PFSK-1 (cell line): Measurements from ENCODE around the gene SSUH2.

Source experiments
- FOXP2 ChIP-seq: optimal IDR thresholded peaks from 2 replicates; pipeline ENCODE3; 2011; ENCODE audit warnings: borderline replicate concordance, control low read depth, inconsistent platforms; ENCODE audit not compliant: insufficient read depth; ENCODE audit errors: extremely low read length, extremely low read depth
- TAF1 ChIP-seq: IDR thresholded peaks from 2 replicates; pipeline ENCODE4 v1.6.1; 2012; ENCODE audit warnings: low read length, control low read depth, borderline replicate concordance; ENCODE audit not compliant: insufficient read depth
- TF ChIP-seq, protein P1 (sequence below), 2 experiments: IDR thresholded peaks; 2 replicates each; pipeline versions ENCODE4 v1.6.1 to v1.8.0; 2011 to 2012; ENCODE audit warnings: low read depth in 2 of 2, low read length in 2 of 2, control low read depth in 1 of 2, inconsistent platforms in 1 of 2, mild to moderate bottlenecking in 1 of 2, moderate library complexity in 1 of 2; ENCODE audit not compliant: insufficient read depth in 1 of 2

DNA sequence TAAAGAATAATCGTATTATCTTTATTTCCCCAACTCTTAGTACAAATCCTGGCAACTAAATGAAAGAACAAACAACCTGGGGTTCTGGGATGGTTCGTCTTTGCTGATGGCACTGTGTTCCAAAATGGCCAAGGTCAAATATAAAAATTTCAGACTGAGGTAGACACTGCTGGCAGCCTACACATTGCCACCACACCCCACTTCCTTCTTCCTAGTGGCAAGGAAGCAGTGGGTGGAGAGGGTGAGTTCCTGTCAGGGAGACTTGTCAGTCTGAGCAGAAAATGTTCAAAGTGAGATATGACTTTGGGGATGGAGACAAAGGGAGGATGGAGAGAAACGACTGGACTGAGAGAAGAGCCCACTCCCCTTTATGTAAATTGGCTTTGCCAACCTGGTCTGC lies 73.3 kb downstream of the SSUH2 start:
- no peak for TF ChIP-seq TAF1
- no peak for TF ChIP-seq FOXP2
- TF ChIP-seq, protein P1, sequence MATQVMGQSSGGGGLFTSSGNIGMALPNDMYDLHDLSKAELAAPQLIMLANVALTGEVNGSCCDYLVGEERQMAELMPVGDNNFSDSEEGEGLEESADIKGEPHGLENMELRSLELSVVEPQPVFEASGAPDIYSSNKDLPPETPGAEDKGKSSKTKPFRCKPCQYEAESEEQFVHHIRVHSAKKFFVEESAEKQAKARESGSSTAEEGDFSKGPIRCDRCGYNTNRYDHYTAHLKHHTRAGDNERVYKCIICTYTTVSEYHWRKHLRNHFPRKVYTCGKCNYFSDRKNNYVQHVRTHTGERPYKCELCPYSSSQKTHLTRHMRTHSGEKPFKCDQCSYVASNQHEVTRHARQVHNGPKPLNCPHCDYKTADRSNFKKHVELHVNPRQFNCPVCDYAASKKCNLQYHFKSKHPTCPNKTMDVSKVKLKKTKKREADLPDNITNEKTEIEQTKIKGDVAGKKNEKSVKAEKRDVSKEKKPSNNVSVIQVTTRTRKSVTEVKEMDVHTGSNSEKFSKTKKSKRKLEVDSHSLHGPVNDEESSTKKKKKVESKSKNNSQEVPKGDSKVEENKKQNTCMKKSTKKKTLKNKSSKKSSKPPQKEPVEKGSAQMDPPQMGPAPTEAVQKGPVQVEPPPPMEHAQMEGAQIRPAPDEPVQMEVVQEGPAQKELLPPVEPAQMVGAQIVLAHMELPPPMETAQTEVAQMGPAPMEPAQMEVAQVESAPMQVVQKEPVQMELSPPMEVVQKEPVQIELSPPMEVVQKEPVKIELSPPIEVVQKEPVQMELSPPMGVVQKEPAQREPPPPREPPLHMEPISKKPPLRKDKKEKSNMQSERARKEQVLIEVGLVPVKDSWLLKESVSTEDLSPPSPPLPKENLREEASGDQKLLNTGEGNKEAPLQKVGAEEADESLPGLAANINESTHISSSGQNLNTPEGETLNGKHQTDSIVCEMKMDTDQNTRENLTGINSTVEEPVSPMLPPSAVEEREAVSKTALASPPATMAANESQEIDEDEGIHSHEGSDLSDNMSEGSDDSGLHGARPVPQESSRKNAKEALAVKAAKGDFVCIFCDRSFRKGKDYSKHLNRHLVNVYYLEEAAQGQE (IDR thresholded peaks at IDR 0.05; ENCODE audit: insufficient read depth in 1 of 2, low read depth in 2 of 2, low read length in 2 of 2), result no peak
